ENCODE data around the gene SMIM44.
A peak's percentile ranks its signal among the peaks of the same experiment; 100 is the strongest.

Gene SMIM44

GRCh38 chr19:3517638-3518037, 34.4 kb upstream of the SMIM44 start:
- Histone ChIP-seq H4K20me1 (ENCODE audit: insufficient read depth, low read length) (no peaks in the 10 kb centered on the region), H3F3A (ENCODE audit: insufficient read depth, low read length) (no peaks in the 10 kb centered on the region), H3K9ac (ENCODE audit: low read length) (no peak overlapping the region), H3K27ac (ENCODE audit: low read length) (no peak overlapping the region), H3K79me2 (ENCODE audit: low read length) (peaks cover 99% of the 10 kb centered on the region), H3K4me2 (ENCODE audit: low read depth, low read length) (no peak overlapping the region), H3K27me3 (replicated peaks; ENCODE audit: insufficient read depth, low read length) (no peaks in the 10 kb centered on the region), H2AFZ (ENCODE audit: low read length) (no peak overlapping the region), H3K9me3 (replicated peaks; ENCODE audit: insufficient read depth, low read length) (no peaks in the 10 kb centered on the region), H3K9me2 (replicated peaks; ENCODE audit: insufficient read depth, low read length) (no peaks in the 10 kb centered on the region), H3K4me3 (ENCODE audit: low read length) (no peak overlapping the region), H3K4me1 (ENCODE audit: low read length) (no peaks in the 10 kb centered on the region), H3K36me3 (replicated peaks; ENCODE audit: insufficient read depth, low read length) (0 out of 2 replicates have a peak, but pooled peaks cover 3% of the 10 kb centered on the region)
- no peak for TF ChIP-seq EZH2phosphoT487 (IDR thresholded peaks at IDR 0.05; ENCODE audit: low read length)
- TF ChIP-seq EZH2 (optimal IDR thresholded peaks at IDR 0.05; ENCODE audit: low read depth, low read length), result no peak
- no peak for TF ChIP-seq CTCF (IDR thresholded peaks at IDR 0.05; ENCODE audit: low read length)
- no peak for DNase-seq

GRCh38 chr19:3516675-3517207, 33.5 kb upstream of the SMIM44 start:
- H3K27ac ChIP-seq (ENCODE audit: low read length), result no peak overlapping the region
- no peaks in the 10 kb centered on the region for H3K27me3 ChIP-seq (replicated peaks; ENCODE audit: insufficient read depth, low read length)
- H3K4me2 ChIP-seq (ENCODE audit: low read depth, low read length), result no peak overlapping the region
- no peaks in the 10 kb centered on the region for H3K9me3 ChIP-seq (replicated peaks; ENCODE audit: insufficient read depth, low read length)
- no peaks in the 10 kb centered on the region for H3K9me2 ChIP-seq (replicated peaks; ENCODE audit: insufficient read depth, low read length)
- TF ChIP-seq EZH2 (optimal IDR thresholded peaks at IDR 0.05; ENCODE audit: low read depth, low read length), result no peak
- TF ChIP-seq EZH2phosphoT487 (IDR thresholded peaks at IDR 0.05; ENCODE audit: low read length), result no peak
- TF ChIP-seq CTCF (IDR thresholded peaks at IDR 0.05; ENCODE audit: low read length), result no peak
- peaks cover 99% of the 10 kb centered on the region for H3K79me2 ChIP-seq (ENCODE audit: low read length)
- H2AFZ ChIP-seq (ENCODE audit: low read length), result no peak overlapping the region
- peak; percentile 66 for DNase-seq
- H3K36me3 ChIP-seq (replicated peaks; ENCODE audit: insufficient read depth, low read length), result 0 out of 2 replicates have a peak, but pooled peaks cover 3% of the 10 kb centered on the region
- H3K9ac ChIP-seq (ENCODE audit: low read length), result no peak overlapping the region
- no peak overlapping the region for H3K4me3 ChIP-seq (ENCODE audit: low read length)
- H3K4me1 ChIP-seq (ENCODE audit: low read length), result no peaks in the 10 kb centered on the region
- H4K20me1 ChIP-seq (ENCODE audit: insufficient read depth, low read length), result no peaks in the 10 kb centered on the region
- no peaks in the 10 kb centered on the region for H3F3A ChIP-seq (ENCODE audit: insufficient read depth, low read length)

GRCh38 chr19:3515891-3516422, 32.7 kb upstream of the SMIM44 start:
- H3K36me3 ChIP-seq (replicated peaks; ENCODE audit: insufficient read depth, low read length), result 0 out of 2 replicates have a peak, but pooled peaks cover under 1% of the 10 kb centered on the region
- no peak for TF ChIP-seq EZH2phosphoT487 (IDR thresholded peaks at IDR 0.05; ENCODE audit: low read length)
- no peak for TF ChIP-seq CTCF (IDR thresholded peaks at IDR 0.05; ENCODE audit: low read length)
- TF ChIP-seq EZH2 (optimal IDR thresholded peaks at IDR 0.05; ENCODE audit: low read depth, low read length), result no peak
- H3K9me3 ChIP-seq (replicated peaks; ENCODE audit: insufficient read depth, low read length), result no peaks in the 10 kb centered on the region
- no peak for DNase-seq
- H3K9ac ChIP-seq (ENCODE audit: low read length), result no peak overlapping the region
- no peaks in the 10 kb centered on the region for H3K9me2 ChIP-seq (replicated peaks; ENCODE audit: insufficient read depth, low read length)
- no peaks in the 10 kb centered on the region for H3K27me3 ChIP-seq (replicated peaks; ENCODE audit: insufficient read depth, low read length)
- H3F3A ChIP-seq (ENCODE audit: insufficient read depth, low read length), result no peaks in the 10 kb centered on the region
- no peaks in the 10 kb centered on the region for H4K20me1 ChIP-seq (ENCODE audit: insufficient read depth, low read length)
- H3K4me3 ChIP-seq (ENCODE audit: low read length), result no peak overlapping the region
- no peak overlapping the region for H3K4me2 ChIP-seq (ENCODE audit: low read depth, low read length)
- H3K27ac ChIP-seq (ENCODE audit: low read length), result no peak overlapping the region
- no peak overlapping the region for H2AFZ ChIP-seq (ENCODE audit: low read length)
- peaks cover 100% of the 10 kb centered on the region for H3K79me2 ChIP-seq (ENCODE audit: low read length)
- no peaks in the 10 kb centered on the region for H3K4me1 ChIP-seq (ENCODE audit: low read length)
